Fibroblast of skin of left quadriceps (primary cell): ENCODE results near the gene ADGRL3.
"Not testable (repeated sequence)": the region's sequence is repeated elsewhere in the genome, so short reads cannot be mapped to it uniquely, and the experiment has no call there.

Source experiments
- DNase-seq, 2 experiments: peaks; one replicate each; pipeline ENCODE4 v3.0.0-alpha.2; 2013; ENCODE audit warnings: low read depth in 2 of 2

ADGRL3 gene

DNA sequence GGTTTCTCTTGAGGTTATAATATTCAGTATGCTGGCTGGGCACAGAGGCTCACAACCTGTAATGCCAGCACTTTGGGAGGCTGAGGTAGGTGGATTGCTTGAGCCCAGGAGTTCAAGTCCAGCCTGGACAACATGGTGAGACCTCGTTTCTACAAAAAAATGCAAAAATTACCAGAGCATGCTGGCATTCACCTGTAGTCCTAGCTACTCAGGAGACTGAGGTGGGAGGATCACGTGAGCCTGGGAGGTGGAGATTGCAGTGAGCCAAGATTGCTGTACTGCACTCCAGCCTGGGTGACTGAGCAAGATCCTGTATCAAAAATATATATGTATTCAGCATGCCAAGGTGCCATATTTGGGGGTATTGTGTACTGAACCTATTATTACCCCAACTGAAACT, 552.5 kb downstream of the ADGRL3 start:
- no peak for DNase-seq

DNA sequence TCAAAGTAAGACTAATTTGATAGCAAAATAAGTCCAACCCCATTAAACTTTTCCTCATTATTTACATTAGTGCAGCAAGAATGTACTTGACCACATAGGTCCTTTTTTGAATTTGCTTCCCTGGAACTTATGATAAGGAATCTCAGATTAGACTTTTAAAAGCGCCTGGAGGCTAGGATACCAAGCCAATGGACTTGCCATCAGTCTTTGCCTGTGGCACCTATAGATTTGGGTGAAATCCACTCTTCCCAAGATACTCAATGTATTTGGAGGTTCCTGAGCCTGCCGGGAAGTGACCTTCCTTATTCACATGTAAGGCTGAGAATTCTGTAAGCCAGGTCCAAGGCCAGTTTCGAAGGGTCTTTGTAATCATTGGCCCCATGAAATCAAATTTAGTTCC, 553.6 kb downstream of the ADGRL3 start:
- no peak for DNase-seq

DNA sequence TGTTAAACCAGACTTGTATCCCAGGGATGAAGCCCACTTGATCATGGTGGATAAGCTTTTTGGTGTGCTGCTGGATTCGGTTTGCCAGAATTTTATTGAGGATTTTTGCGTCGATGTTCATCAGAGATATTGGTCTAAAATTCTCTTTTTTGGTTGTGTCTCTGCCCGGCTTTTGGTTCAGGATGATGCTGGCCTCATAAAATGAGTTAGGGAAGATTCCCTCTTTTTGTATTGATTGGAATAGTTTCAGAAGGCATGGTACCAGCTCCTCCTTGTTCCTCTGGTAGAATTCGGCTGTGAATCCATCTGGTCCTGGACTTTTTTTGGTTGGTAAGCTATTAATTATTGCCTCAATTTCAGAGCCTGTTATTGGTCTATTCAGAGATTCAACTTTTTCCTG, 556.8 kb downstream of the ADGRL3 start:
- DNase-seq, result not testable (repeated sequence)

DNA sequence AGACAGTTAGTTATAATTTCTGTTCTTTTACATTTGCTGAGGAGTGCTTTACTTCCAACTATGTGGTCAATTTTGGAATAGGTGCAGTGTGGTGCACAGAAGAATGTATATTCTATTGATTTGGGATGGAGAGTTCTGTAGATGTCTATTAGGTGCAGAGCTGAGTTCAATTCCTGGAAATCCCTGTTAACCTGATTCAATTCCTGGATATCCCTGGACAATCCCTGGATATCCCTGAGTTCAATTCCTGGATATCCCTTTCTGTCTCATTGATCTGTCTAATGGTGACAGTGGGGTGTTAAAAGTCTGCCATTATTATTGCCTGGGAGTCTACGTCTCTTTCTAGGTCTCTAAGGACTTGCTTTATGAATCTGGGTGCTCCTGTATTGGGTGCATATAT, 557.9 kb downstream of the ADGRL3 start:
- not testable (repeated sequence) for DNase-seq

DNA sequence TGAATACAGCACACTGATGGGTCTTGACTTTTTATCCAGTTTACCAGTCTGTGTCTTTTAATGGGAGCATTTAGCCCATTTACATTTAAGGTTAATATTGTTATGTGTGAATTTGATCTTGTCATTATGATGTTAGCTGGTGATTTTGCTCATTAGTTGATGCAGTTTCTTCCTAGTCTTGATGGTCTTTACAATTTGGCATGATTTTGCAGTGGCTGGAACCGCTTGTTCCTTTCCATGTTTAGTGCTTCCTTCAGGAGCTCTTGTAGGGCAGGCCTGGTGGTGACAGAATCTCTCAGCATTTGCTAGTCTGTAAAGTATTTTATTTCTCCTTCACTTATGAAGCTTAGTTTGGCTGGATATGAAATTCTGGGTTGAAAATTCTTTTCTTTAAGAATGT, 558.5 kb downstream of the ADGRL3 start:
- DNase-seq, result not testable (repeated sequence)

DNA sequence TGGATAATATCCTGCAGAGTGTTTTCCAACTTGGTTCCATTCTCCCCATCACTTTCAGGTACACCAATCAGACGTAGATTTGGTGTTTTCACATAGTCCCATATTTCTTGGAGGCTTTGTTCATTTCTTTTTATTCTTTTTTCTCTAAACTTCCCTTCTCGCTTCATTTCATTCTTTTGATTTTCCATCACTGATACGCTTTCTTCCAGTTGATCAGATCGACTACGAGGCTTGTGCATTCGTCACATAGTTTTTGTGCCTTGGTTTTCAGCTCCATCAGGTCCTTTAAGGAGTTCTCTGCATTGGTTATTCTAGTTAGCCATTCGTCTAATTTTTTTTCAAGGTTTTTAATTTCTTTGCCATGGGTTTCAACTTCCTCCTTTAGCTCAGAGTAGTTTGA, 559.1 kb downstream of the ADGRL3 start:
- DNase-seq, result not testable (repeated sequence)

DNA sequence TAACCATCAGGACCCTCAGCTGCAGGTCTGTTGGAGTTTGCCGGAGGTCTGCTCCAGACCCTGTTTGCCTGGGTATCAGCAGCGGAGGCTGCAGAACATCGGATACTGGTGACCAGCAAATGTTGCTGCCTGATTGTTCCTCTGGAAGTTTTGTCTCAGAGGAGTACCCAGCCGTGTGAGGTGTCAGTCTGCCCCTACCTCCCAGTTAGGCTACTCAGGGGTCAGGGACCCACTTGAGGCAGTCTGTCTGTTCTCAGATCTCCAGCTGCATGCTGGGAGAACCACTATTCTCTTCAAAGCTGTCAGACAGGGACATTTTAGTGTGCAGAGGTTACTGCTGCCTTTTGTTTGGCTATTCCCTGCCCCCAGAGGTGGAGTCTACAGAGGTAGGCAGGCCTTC, 559.8 kb downstream of the ADGRL3 start:
- not testable (repeated sequence) for DNase-seq

DNA sequence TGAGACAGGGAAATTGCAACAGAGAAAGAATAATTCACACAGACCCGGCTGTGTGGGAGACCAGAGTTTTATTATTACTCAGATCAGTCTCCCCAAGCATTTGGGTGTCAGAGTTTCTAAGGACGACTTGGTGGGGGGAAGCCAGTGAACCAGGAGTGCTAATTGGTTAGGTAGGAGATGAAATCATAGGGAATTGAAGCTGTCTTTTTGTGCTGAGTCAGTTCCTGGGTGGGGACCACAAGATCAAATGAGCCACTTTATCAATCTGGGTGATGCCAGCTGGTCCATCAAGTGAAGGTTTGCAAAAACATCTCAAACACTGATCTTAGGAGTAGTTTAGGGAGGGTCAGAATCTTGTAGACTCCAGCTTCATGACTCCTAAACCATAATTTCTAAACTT, 560.7 kb downstream of the ADGRL3 start:
- no peak for DNase-seq

DNA sequence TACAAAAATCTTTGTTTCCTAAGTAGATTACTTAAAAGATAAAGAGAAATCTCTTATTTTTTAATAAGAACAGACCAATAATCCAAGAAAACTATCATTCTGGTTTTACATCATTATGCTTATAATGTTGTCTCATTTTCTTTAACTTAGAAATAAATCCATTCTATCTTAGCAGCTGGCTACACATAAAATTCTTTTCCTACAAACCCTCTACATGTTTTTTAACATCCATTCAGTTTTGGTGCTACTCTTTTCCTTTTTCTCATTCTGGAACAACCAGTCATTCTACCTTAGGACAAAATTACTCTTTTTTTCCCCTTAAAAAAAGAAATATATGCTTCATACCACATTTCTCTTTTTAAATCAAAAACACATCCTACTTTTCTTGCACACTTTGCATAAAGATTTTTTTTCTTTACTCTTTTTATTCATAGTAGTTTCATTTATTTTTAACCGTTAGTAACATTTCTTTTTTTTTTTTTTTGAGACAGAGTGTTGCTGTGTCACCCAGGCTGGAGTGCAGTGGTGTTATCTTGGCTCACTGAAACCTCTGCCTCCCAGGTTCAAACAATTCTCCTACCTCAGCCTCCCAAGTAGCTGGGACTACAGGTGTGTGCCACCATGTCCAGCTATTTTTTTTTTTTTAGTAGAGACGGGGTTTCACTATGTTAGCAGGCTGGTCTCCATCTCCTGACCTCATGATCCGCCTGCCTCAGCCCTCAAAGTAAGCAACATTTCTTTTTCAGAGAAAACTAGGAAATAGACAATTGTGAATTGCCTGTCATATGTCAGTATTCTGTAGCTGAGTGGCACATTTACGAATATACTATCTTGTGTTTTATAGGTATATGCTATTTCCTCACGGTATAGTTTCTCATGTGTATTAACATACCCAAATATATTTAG, 562.8 kb downstream of the ADGRL3 start:
- no peak for DNase-seq

DNA sequence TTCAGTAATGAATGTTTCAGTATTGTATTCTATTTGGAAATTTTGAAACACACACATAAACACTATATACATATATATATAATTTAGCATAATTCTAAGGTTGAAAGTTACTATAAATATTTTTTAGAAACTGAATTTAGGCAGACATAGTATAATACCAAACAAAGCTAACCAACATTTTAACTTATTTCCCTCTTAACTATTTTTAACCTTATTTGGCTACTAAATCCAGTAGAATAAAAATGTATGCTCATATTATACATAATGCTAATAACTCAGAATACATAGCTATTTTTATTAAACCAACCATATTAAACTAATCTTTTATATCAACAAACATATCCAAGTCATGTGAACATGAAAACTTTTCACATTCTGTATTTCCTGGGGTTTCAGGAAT, 563.6 kb downstream of the ADGRL3 start:
- no peak for DNase-seq

DNA sequence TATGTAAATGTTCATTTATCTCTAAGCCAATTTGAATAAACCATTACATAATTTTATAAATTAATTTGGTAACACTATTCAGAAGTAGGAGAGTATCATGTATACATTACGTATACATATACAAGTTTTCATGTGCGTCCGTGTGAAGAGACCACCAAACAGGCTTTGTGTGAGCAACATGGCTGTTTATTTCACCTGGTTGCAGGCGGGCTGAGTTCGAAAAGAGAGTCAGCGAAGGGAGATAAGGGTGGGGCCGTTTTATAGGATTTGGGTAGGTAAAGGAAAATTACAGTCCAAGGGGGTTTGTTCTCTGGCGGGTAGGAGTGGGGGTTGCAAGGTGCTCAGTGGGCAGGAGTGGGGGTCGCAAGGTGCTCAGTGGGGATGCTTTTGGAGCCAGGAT, 564.0 kb downstream of the ADGRL3 start:
- not testable (repeated sequence) for DNase-seq

DNA sequence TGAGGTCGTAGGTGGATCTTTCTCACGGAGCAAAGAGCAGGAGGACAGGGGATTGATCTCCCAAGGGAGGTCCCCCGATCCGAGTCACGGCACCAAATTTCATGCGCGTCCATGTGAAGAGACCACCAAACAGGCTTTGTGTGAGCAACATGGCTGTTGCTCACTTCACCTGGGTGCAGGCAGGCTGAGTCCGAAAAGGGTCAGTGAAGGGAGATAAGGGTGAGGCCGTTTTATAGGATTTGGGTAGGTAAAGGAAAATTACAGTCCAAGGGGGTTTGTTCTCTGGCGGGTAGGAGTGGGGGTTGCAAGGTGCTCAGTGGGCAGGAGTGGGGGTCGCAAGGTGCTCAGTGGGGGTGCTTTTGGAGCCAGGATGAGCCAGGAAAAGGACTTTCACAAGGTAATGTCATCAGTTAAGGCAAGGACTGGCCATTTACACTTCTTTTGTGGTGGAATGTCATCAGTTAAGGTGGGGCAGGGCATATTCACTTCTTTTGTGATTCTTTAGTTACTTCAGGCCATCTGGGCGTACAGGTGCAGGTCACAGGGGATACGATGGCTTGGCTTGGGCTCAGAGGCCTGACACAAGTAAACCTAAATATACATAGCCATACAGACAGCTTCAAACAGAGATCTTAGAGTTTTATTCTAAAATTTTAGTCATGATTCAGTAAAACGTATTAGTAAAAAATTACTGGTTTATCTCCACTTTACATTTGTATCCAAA, 569.5 kb downstream of the ADGRL3 start:
- not testable (repeated sequence) for DNase-seq

DNA sequence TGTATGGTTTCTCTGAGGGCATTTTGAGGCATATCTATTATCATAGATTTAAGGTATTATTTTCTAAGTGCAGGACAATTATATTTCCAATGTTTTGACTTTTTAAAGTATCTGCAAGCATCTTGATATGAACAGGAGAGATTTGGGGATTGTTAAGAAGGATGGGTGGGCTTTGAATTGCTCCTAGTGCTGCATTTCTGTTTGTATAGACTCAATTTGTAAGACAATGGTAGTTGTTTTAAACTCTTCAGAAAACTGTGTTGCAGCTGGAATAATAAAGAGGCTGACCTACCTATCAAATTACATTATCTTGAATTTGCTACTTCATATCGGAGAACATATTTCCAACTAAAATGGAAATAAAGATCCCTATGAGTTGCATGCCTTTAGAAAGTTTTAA, 570.3 kb downstream of the ADGRL3 start:
- DNase-seq, result no peak

DNA sequence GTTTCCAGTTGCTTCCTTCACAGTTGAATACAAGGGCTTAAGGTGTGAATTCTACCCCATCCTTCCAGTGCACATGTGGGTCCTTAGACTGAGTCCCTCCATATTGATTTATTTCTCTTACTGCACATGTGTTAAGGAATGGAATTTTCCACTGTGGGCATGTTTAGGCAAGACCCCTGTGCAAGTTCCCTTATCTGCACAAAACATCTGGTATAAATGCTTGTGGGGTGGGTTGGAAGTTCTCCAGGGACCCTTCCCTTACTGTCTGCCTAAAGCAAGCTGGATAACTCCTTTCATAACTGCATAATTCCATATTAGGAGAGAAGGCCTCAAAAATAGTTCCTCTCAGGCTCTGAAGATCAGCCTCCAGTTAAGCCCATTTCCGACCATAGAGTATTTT, 570.9 kb downstream of the ADGRL3 start:
- DNase-seq, result no peak

DNA sequence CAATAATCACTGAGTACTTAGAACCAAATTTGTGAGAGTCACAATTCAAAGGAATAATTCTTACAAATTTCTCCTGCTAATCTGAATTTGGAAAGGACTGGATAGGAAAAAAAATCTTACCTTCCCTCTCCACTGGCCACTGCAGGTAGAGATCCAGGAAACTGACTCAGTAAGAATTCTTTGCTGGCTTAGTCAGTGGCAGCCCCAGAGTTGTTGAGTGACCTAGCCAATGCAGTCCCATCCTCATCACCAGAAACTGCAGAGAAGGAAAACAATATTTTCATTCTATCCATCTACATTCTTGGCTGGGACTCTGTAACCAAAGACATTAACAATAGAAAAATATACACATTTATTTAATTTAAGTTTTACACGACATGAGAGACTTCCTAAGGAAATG, 572.0 kb downstream of the ADGRL3 start:
- no peak for DNase-seq

DNA sequence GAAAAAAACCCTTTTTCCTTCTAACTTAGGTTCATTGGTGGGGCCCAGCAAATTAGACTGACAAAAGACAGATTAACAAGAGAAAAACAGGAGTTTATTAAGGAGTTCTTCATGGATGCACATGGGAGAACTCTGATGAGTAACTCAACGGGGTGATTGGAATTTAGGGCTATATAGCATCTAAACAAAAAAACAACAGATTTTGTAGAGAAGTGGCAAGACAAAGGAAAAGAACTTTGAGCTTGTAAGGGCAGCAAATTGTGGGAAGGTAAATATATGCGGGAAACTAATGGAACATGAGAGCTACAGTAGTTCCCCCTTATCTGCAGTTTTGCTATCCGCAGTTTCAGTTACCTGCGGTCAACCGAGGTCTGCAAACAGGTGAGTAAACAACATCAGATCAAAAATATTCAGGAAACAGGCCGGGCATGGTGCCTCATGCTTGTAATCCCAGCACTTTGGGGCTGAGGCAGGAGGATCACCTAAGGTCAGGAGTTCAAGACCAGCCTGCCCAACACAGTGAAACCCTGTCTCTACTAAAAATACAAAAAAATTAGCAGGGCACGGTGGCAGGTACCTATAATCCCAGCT, 573.6 kb downstream of the ADGRL3 start:
- no peak for DNase-seq

DNA sequence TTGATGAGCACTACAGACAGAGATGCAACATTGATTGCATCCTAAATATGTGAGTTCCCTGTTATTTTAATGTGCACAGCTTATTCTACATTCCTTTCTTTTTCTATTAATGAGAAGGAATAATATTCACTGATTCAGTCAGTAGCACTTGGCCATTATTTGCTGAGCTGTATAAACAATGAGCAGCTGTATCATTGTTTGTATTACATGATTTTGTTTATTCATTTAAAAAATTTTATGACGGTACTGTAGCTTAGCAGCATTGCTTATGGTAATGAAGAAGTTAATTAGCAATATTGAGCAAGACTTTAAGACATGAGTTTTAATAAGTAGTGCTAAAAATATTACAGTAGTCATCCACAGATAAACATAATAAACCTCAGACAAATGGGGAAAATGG, 582.0 kb downstream of the ADGRL3 start:
- no peak for DNase-seq

DNA sequence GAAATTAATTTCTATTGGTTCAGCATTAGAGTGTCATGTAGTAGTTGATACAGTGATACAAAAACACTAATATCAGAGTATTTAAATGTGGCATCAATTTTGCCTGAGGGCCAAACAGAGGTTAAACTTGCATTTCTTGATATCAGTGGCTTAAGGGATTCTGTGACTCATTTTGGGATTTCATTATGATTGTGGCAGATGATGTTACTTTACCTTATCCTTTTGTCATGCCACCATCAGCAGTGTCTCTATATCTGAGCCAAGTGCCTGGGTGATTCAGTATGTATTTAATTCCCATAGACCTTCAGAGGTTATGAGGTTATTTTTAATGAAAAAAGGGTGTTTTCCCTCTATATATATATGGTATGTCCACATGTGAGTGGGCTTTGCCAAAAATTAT, 582.9 kb downstream of the ADGRL3 start:
- DNase-seq, result no peak

DNA sequence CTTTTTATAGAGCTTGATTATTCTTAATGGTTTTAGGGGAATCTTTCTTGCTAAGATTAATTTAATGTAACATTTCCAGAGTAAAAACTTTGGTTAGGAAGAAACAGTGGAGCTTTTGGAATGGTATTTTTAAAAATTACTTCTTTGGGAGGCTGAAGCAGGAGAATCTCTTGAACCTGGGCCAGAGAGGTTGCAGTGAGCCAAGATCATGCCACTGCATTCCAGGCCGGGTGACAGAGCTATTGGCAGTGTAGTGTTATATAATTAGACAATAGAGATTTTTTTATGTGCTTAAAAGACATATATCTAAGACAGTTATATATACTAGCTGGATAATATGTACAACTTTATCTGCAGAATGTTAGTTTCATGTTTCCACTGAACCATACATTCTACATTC, 585.6 kb downstream of the ADGRL3 start:
- no peak for DNase-seq

DNA sequence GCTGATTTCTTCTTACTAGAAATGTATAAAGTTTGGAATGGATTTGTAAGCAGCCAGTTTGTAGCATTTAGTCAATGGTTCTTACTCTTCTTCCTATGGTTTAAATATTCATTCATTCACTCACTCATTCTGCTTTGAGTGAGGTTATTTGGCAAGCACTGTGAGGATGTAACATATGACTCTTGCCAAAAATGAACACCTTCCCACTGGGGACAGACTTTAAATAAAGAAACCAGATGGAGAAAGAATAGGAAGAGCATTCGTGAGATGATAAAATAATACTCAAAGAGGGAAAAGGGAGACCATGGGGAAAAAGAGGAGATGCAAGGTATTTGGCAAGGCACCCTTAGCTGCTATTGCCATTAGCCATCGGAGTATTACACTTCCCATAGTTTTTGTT, 586.1 kb downstream of the ADGRL3 start:
- DNase-seq, result no peak

DNA sequence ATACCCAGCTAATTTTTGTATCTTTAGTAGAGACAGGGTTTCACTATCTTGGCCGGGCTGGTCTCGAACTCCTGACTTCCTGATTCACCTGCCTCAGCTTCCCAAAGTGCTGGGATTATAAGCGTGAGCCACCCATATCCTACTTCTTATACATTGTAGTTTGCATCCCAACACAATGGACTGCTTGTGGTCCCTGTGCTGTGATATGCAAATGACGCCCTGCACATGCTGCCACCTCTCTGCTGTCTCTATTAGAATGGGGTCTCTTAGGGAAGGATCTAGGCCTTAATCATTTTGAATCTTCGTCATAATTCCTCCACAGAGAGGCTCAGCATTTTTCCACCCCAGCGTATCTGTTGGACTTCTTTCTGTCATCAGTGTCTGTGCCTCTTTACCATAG, 595.9 kb downstream of the ADGRL3 start:
- DNase-seq, result no peak

DNA sequence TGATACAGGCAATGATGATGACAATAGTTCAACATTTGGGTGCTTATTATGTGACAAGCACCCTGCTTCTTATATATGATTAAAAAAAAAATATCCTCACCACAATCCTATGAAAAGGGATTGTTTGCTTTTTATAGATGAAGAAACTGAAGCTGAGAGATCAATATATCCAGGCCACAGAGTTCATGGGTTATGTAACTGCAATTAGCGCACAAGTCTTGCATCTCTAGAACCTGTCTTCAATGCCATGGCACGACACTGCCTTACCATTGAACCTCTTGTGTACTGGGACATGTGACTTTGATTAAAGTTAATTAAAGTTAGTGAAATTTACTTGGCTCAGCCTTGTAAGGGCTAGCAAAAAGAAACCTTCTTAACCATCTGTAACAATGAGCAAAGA, 599.7 kb downstream of the ADGRL3 start:
- DNase-seq, result no peak

DNA sequence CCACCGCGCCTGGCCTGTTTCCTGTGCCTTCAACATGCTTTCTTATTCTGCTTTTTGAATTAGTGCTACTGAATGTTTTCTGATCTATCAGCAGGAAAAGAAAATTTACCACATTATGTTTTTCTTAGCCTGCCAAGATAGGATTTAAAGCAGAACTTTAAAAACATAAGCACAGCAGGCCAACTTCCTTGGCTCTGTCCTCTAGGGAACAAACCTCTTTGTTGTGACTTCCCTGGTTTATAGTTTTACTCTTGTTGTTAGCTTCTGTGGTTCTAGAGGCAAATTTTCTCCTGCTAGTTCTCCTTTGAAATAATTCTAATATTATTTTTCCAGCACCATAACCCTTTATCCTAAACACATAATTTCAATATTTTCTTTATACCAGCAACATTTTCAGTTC, 605.1 kb downstream of the ADGRL3 start:
- no peak for DNase-seq
